NCI-H1436 treated with DMSO at 0.1 percent for 48 hours (cell line): ENCODE measurements around the gene CLDN22.
"Not testable (repeated sequence)": the region's sequence is repeated elsewhere in the genome, so short reads cannot be mapped to it uniquely, and the experiment has no call there.

Experiments used
- DNase-seq: peaks from one replicate; lab custom pipeline; 2025; lab: John Stamatoyannopoulos, UW

CLDN22 gene

DNA sequence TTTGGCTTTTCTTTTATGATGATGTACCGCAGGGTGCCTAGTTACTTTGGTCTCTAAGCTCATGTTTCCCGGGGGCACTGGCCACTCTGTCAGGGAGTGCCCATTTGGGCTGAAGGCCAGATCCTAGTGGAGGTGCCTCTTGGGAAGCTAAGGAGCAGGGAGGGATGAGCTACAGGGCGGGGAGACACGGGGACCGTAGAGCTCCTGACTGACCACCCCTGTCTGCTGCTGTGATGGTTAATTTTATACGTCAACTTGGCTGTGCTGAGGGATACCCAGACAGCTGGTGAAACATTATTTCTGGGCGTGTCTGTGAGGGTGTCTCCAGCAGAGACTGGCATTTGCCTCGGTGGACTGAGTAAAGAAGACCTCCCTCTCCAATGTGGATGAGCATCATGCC lies 27.1 kb upstream of the CLDN22 start:
- DNase-seq, result no peak

DNA sequence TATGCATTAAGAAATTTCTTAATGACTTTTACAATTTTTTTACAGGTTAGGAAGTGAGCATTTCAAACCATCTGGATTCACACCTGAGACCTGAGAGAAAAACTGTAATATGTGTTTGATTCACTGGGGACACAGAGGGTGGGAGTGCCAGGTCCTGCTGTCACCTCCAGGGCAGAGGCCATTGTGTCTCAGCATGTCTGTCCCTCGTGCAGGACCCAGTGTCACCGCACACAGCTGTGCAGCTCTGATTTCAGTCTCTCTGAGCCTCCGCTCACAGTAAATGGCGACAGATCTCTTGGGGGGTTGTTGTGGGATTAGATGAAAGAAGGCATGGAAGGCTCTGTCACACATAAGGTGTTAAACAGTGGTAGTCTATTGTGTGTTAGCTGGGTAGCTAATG lies 25.2 kb upstream of the CLDN22 start:
- DNase-seq, result no peak

DNA sequence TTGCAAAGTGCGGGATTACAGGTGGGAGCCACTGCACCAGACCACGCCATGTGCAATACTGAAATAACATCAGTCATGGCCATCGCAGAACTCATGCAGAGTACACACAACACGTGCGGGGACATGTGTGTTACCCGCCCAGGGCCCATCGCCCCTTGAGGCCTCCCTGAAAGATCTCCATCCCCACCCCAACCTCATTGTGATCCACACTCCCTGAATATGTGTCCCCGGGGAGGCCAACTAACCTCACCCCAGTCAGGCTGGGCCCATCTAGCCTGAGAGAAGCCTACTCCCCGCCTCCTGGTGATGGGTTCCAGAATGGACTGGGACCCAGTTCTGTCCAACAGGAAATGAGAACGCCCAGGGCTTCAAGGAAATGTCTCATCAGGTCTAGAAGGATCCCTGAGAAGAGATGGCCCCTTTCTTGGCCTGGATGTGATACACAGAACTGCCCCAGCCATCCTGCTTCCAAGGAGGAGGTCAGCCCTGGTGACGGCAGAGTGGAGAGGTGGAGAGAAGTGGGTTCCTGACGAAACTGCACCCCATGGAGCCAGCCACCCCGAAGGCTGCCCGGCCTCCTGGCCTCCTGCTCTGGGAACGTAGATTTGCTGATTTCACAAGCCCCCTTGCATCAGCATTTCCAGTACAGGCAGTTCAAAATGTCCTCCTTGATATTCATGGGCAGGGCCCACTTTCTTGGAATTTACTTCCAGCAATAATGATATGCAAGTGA lies 24.6 kb upstream of the CLDN22 start:
- DNase-seq, result no peak

DNA sequence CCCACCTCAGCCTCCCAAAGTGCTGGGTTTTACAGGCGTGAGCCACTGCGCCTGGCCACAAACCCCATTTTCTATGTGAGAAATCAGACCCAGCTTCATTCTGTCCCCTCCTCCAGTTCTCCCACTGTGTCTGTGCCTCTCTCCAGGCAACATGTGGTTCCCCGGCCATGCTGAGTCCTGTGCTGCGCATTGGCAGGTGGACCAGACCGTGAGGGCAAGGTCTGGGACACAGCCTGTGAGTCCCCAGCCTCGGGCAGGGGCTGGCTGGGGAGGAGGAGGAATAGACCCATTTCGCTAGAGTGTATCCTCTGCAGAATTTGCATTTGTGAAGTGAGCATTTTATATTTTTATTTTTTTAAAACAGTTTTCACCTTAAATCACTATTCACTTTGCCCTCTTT lies 23.7 kb upstream of the CLDN22 start:
- no peak for DNase-seq

DNA sequence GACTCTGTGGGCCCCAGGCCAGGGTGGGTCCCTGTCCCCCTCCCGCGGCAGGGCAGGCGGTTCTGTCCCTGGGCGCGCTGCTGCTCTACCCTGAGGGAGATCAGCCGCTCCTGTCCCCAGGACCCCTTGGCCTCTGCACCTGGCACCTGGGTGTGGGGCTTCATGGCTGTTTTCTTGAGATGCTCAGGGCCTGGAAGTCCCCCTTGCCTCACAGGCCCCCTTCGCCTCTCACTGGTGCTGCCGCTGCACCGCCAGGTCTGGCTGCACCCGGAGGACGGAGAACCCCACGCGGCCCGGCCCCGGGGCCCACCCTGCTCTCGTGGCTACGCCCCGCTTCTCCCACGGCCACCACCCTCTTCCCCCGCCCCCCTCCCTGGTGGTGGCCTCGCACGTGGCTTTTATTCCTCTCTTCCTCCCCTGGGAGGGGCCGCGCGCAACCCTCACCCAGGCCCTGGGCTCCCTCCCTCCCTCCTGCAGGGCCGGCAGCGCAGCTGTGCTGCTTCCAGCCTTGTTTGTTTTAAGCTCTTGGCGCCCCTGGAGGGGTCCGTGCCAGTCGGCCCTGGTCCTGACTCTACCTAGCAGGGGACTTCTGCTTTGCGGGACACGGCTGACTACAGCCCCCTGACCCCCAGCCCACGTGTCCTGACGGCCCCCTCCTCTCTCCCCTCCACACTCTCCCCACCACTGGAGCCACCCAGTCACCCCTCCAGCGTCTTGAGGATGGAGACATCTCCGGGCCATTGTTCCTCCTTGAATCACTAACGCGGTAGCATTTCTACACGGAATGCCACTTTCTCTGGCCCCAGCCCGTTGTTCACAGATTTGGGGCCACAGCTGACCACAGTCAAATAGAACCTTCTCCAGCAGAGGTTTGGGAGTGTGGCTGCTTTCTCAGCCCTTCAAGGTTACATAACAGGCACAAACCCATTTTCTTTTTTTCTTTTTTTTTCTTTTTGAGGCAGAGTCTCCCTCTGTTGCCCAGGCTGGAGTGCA lies 22.8 kb upstream of the CLDN22 start:
- no peak for DNase-seq

DNA sequence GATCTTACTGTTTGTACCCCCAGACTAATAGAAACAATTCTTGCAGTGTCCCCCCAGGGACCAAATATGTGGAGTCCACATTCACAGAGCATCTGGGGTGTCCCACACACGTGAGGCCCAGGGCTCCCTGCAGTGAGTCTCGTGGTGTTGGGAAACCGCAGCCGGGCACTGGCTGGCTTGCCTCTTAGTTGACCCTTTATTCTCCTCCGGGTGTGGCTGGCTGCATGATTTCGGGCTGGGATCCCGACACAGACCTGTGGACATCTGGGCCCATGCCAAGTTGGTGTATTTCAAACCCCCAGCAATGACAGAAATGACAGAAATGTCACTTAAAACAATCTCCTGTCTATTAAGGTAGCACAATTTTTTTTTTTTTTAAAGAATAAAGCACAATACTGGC lies 17.8 kb upstream of the CLDN22 start:
- DNase-seq, result no peak

DNA sequence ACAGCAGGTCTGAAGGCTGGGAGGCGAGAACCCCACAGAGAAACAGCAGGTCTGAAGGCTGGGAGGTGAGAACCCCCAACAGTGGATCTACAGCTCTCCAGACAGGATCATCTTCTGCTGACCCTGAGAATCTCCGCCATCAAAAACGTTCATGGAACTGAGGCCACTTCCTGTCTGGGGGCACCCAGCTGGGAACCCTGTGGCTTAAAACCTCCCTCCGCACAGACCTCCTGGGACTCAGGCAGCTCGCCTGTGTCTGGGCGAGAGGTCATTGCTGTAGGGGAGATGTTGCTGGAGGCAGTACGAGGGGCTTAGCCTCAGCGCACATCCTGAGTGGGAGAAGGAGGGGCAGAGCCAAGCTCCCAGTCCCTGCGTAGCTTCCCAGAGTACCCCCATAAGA lies 17.3 kb upstream of the CLDN22 start:
- no peak for DNase-seq

DNA sequence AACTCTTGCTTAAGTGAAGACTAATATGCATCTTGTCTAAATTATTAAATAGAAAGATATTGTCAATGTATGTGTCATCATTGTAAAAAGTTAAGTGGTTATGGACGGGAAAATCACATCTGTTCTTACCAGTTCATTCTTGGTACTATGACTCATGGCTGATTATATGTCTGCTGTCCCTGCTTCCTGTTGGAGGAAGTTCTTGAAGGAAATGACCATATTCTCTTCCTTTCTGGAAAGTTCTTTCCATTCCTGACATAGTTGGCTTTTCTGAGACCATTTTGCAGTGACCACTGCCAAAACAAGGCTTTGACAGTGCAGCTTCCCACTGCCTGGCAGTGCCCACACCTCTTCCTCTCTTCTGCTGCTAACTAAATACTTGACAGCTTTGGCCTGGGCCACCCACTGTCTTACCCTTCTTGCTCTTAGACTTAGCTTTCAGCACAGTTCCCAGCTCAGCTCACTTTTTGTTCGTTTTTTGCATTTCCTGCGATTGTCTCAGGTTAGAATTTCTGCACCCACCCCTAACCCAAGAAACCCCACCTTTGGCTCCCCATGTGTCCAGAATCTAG lies 15.4 kb upstream of the CLDN22 start:
- no peak for DNase-seq

DNA sequence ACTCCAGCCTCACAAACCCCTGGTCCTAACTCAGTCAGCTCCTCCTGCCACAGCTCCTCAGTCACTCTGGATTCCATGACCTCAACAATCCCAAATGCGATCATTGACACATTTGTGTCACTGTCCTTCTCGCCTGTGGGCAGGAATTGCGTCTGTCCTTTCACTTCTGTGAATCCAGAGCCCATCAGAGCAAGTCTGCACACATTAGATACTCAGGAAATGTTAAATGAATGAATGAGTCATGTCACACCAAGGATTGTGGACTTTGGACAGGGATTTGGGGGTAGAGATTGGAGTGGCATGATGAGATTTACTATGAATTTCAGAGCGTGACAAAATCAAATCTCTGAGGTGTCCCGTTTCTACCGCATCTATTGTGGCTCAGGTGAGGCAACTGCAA lies 13.9 kb upstream of the CLDN22 start:
- no peak for DNase-seq

DNA sequence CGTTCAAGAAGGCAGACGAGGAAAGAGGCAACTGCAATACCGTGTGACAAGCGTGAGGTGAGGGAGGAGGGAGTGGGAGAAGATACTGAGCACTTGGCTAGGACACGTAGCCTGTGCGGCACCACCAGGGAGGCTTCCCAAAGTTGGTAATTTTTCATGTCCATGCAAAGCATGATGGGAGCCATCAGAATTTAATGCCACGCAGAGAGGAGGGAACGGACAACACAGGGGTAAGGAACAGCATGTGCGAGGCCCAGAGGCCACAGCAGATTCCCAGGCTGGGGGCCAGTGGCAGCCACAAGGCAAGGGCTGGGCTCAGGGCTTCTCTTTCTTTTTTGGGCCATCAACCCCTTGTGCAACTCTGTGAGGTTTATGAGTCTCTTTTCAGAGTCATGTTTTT lies 13.1 kb upstream of the CLDN22 start:
- DNase-seq, result no peak

DNA sequence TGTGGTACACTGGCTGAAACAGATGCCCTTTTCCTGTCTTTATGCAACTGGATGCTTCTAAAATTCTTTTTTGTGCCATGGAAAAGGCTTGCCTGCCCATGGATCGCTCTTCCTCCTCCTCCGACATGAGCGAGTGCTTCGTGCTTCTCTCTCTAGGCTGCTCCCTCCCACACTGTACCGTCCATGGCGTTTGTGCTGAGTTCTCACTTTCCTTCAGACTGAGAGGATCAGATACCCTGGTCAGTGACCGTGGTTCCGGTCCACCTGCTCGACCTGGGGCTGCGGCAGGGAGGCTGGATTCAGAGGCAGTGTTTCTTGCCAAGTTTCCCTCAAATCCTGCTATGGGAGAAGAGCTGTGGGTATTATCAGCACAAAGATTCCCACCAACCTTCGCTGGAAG lies 12.4 kb upstream of the CLDN22 start:
- DNase-seq, result no peak

DNA sequence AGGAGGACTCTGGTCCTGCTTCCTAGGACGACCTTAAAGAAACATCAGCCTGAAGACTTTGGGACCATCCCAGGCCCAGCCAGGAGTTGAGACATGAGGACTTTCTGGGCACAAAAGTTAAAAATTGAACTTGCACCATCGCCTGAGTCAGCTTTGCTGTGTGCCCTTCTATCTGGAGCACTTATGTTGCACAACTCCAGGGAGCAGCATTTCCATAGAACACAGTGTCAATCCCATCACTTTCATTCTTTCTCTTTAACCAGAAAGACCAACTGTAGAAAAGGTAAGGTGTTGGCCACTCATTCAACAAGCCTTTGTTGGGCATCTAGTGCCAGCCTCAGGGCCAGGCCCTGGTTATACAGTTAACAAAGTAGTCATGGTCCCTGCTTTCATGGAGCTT lies 10.8 kb upstream of the CLDN22 start:
- DNase-seq, result no peak

DNA sequence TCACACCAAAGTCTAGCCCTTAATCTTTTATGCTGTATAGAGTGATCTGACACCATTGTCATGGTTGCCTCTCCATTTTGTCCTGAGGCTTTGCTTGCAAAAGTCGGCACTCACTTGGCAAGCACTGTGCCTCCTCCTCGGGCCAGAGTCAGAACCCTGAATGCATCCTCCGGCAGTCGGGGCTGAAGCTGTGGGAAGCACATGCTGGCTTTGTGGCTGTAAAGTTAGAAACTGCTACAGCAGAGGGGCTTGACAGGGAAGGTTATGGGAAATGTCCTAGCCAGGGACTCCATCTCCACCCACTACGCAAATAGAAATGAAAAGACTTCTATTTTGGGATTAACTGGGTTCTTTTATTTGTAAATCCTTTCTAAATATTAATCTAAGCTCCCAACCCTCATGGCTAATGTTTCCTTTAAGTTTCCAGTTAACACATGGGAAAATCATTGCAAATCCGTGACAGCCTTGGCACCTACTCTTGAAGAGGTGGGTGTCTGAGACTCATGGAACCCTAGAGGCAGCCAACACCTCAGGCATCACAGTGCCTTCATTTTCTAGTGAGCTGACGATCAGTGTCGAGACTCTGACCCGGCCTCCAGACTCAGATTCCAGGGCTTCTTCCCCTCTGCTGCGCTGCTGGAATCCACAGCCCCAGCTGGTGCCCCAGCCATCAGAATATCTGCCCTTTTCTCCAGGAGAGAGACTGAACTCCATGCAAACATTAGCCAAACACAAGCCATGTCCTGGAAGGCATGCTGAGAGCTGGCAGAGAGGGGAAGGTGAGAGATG lies 10.1 kb upstream of the CLDN22 start:
- DNase-seq, result no peak

DNA sequence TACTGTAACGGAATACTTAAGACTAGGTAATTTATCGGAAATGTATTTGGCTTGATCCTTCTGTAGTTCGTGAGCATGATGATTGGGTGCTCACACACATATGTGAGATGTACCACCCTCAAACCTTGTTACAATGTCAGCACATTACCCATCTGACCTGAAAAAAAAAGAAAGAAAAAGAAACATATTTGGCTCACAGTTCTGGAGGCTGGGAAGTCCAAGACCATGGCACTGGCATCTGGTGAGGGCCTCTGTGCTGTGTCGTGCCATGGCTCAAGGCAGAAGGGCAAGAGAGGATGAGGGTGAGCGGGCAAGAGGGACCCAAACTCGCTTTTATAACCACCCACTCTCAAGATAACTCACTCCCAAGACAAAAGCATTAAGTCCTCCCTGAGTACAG lies 9.2 kb upstream of the CLDN22 start:
- no peak for DNase-seq

DNA sequence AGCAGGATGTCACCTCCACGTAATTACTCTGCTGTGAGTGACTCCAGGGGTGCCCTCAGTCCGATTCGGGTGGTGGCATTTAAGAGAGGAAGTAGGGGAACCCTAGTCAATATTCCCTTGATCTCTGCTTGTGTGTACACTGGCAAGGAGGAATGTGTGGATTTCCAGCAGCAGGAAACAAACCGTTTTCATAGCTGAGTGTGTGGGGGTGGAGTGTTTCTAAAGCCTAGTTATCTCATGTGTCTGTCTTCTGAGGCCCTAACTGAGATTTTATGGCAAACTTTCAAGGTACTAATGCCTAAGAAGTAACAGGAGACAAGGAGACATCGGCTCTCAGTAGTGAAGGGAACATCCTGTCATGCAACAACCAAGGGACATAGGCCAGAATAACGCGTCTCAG lies 8.8 kb upstream of the CLDN22 start:
- no peak for DNase-seq

DNA sequence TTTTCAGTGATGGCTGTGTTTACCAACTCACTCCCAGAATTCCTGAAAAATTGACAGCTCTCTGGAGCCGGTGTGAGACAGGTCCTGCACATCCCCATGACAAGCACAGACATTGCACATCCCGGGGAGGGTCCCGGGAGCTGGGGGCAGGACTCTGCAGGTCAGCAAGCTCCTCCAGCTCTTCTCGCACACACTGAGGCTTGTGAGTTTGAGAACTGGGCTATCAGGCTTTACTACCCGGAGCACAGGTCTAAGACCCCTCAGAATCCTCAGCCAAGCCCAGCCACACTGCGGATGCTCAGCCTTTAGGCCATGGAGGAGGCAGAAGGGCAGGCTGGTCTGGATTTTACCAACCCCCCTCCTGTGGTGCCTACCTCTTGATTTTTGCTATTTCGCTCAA lies 7.8 kb upstream of the CLDN22 start:
- no peak for DNase-seq

DNA sequence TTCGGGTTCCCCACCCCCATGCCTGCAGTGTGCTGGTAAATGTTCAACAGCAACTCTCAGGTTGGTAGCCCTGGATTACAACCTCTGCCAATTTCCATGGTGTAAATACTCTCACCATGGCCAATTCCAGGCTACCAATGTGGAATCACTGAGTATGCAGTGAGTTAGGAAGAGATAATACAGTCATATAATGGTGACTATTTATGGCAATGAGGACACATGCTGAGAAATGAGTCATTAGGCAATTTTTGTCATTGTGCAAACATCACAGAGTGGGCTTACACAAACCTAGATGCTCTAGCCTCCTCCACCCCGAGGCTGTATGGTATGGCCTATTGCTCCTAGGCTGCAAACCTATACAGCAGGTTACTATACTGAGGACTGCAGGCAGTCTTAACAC lies 6.8 kb upstream of the CLDN22 start:
- DNase-seq, result no peak

DNA sequence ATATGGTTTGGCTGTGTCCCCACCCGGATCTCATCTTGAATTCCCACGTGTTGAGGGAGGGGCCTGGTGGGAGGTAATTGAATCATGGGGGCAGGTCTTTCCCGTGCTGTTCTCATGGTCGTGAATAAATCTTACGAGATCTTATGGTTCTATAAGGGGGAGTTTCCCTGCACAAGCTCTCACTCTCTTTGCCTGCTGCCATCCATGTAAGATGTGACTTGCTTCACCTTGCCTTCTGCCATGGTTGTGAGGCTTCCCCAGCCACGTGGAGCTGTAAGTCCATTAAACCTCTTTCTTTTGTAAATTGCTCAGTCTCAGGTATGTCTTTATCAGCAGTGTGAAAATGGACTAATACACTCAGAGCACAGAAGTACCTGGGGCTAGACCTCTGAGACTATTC lies 6.3 kb upstream of the CLDN22 start:
- not testable (repeated sequence) for DNase-seq

DNA sequence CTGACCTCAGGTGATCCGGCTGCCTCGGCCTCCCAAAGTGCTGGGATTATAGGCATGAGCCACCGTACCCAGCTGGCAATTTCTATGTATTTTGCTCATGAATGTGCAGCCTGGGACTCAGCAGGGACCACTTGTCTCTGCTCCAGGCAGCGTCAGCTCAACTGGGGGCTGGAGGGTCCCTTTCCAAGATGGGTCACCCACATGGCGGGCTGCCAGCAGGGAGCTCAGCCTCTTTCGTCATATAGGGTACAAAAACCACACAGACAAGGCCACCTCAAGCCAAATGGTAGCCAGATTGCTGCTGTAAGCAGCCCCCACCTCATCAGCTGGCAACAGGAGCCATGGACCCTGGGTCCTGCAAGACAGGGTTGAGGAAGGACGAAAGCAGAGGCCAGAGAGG lies 4.5 kb upstream of the CLDN22 start:
- DNase-seq, result no peak

DNA sequence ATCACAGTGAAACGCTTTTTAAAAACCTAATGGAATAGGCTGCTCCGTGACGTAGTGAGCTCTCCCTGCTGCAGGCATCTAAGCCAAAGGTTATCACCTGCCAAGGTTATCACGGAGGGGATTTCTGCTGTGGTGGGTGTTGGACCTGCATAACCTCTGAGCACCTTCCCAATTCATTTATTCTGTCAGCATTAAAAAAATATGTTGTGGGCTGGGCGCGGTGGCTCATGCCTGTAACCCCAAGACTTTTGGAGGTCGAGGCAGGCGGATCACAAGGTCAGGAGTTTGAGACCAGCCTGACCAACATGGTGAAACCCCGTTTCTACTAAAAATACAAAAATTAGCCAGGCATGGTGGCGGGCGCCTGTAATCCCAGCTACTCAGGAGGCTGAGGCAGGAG lies 4.0 kb upstream of the CLDN22 start:
- not testable (repeated sequence) for DNase-seq

DNA sequence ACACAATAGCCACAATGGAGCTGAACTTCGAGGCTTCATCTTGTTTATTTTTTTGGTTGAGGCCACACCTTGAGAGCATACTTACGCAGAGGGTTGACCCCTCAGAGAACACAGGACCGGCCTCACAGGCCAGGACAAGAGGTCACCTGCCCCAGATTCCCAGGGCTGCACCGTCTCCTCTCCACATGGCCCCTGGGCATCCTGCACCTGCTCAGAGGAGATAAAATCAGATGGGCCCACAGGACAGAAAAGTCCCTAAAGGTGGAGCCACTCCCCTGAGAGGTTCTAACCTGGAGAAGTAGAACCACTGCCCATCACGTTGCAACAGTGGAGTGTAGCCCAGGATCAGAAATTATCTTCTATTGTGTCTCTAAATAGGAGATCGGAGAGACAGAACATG lies 3.2 kb upstream of the CLDN22 start:
- no peak for DNase-seq

DNA sequence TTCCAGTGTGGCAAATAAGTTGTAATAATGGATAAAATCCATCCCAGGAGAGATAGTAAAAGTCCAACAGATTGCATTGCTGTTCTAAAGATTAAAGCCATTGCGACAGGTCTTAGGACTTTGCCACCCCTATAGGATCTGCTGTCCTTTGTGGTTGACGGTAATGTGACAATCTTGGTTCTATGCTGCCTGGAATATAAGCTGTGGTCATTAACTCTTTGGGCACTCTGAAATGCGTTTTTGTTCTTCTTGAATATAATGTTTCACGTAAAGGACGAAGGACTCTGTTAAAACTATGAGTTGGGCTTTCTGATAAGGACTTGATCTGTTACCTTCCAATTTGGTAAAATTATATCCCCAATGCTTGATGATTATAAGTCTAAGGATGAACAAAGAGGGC lies 2.2 kb upstream of the CLDN22 start, which contains the start of gene CLDN24:
Gene CLDN24, minus strand, starts transcription at position 101 of the 400 bp plus-strand sequence. Its CDS starts 0 bp downstream, at position 101.
- DNase-seq, result no peak
